ENCODE data around the gene AXIN1. TPM values are rescaled to one million over a fixed set of nuclear protein-coding genes. Genes with fewer than 3 reads are reported as not detected.

The AXIN1 gene
- total RNA-seq, 1 experiment from 2014 or later: 53.3 TPM

DNA sequence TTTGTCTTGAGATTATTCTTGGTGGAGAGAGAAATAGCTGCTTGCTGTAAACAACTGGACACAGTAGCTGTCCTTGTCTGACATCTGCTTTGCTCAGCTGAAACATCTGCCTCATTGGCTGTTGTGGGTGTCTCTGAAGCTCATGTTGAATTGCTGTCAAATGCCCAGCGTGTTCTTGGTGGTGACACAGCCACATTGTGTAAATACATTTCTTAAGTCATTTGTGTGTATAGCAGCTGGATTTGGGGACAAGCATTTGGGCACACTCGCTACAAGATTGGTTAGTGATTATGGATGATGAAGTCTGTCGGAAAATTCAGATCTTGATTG lies 112.6 kb downstream of the AXIN1 start:
- no peak overlapping the region for H3K4me3 ChIP-seq (ENCODE audit: low read depth in 2 of 2, low read length in 2 of 2)
- DNase-seq (ENCODE audit: low read depth, low spot score) (no peak), ATAC-seq (no peak)
- no peak for TF ChIP-seq SIN3A (IDR thresholded peaks at IDR 0.05; ENCODE audit: borderline replicate concordance, insufficient read depth, low read depth, low read length)
- TF ChIP-seq, protein P1, sequence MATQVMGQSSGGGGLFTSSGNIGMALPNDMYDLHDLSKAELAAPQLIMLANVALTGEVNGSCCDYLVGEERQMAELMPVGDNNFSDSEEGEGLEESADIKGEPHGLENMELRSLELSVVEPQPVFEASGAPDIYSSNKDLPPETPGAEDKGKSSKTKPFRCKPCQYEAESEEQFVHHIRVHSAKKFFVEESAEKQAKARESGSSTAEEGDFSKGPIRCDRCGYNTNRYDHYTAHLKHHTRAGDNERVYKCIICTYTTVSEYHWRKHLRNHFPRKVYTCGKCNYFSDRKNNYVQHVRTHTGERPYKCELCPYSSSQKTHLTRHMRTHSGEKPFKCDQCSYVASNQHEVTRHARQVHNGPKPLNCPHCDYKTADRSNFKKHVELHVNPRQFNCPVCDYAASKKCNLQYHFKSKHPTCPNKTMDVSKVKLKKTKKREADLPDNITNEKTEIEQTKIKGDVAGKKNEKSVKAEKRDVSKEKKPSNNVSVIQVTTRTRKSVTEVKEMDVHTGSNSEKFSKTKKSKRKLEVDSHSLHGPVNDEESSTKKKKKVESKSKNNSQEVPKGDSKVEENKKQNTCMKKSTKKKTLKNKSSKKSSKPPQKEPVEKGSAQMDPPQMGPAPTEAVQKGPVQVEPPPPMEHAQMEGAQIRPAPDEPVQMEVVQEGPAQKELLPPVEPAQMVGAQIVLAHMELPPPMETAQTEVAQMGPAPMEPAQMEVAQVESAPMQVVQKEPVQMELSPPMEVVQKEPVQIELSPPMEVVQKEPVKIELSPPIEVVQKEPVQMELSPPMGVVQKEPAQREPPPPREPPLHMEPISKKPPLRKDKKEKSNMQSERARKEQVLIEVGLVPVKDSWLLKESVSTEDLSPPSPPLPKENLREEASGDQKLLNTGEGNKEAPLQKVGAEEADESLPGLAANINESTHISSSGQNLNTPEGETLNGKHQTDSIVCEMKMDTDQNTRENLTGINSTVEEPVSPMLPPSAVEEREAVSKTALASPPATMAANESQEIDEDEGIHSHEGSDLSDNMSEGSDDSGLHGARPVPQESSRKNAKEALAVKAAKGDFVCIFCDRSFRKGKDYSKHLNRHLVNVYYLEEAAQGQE (IDR thresholded peaks at IDR 0.05; ENCODE audit: insufficient read depth in 1 of 2, low read depth in 2 of 2, low read length in 1 of 2): no peak
- TF ChIP-seq, protein P2, sequence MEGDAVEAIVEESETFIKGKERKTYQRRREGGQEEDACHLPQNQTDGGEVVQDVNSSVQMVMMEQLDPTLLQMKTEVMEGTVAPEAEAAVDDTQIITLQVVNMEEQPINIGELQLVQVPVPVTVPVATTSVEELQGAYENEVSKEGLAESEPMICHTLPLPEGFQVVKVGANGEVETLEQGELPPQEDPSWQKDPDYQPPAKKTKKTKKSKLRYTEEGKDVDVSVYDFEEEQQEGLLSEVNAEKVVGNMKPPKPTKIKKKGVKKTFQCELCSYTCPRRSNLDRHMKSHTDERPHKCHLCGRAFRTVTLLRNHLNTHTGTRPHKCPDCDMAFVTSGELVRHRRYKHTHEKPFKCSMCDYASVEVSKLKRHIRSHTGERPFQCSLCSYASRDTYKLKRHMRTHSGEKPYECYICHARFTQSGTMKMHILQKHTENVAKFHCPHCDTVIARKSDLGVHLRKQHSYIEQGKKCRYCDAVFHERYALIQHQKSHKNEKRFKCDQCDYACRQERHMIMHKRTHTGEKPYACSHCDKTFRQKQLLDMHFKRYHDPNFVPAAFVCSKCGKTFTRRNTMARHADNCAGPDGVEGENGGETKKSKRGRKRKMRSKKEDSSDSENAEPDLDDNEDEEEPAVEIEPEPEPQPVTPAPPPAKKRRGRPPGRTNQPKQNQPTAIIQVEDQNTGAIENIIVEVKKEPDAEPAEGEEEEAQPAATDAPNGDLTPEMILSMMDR (IDR thresholded peaks at IDR 0.05): no peak
- no peak for TF ChIP-seq TCF7L2 (IDR thresholded peaks at IDR 0.05; ENCODE audit: low read depth, low read length)
- TF ChIP-seq POLR2AphosphoS5 (IDR thresholded peaks at IDR 0.05; ENCODE audit: low read depth, low read length): no peak
- no peaks in the 10 kb centered on the region for H3K27me3 ChIP-seq (ENCODE audit: control insufficient read depth, insufficient read depth, low read length)
- POLR2A ChIA-PET: interaction anchor here (0.5 to 0.9 kb wide), 4 partner anchors 11 to 1037 kb away, joined by 4 to 9 read pairs (median 6); partner anchors contain the start of gene LUC7L
- in situ Hi-C loops (cut with HindIII; ENCODE audit: low pct_unique_long_range_greater_than_20kb, low sequenced_read_pairs) (no loop called here), intact Hi-C loops (cut with micrococcal nuclease; ENCODE audit: unreplicated experiment) (no loop called here)
- BruUV-seq (replicated peaks): no TSS peak
- H3K36me3 ChIP-seq (ENCODE audit: control insufficient read depth, insufficient read depth, low read length): no peaks in the 10 kb centered on the region
- peaks cover 2% of the 10 kb centered on the region; the same call in 1 of the 2 replicates for H3K4me1 ChIP-seq (ENCODE audit: control insufficient read depth, insufficient read depth, low read length)
- H3K27ac ChIP-seq (ENCODE audit: low read length): no peak overlapping the region
- CTCF ChIA-PET: interaction anchor here (0.7 kb wide), 1 partner anchor 122 kb away, joined by 4 read pairs; no protein-coding TSS in a partner anchor
- no peaks in the 10 kb centered on the region for H3K9me3 ChIP-seq (ENCODE audit: control insufficient read depth, insufficient read depth, low read depth, low read length)

Other genes starting within 250 kb of the AXIN1 start
- 69.7 TPM for gene NPRL3, start 214.1 kb downstream of the AXIN1 start, total RNA-seq (2021; ENCODE audit: unreplicated experiment)
- 1.1 TPM for gene HBZ, start 200.1 kb downstream of the AXIN1 start, total RNA-seq (2021; ENCODE audit: unreplicated experiment)
- gene HBM, start 186.7 kb downstream of the AXIN1 start, total RNA-seq (2021; ENCODE audit: unreplicated experiment): not detected
- gene HBA2, start 179.8 kb downstream of the AXIN1 start, total RNA-seq (2021; ENCODE audit: unreplicated experiment): not detected
- gene HBA1, start 176.0 kb downstream of the AXIN1 start, total RNA-seq (2021; ENCODE audit: unreplicated experiment): 4.4 TPM
- 10.4 TPM for gene HBQ1, start 172.3 kb downstream of the AXIN1 start, total RNA-seq (2021; ENCODE audit: unreplicated experiment)
- gene LUC7L, start 123.3 kb downstream of the AXIN1 start, total RNA-seq (2021; ENCODE audit: unreplicated experiment): 75.3 TPM
- gene FAM234A, start 117.9 kb downstream of the AXIN1 start, total RNA-seq (2021; ENCODE audit: unreplicated experiment): 121 TPM
- gene RGS11, start 76.8 kb downstream of the AXIN1 start, total RNA-seq (2021; ENCODE audit: unreplicated experiment): 10.2 TPM
- gene ARHGDIG, start 72.1 kb downstream of the AXIN1 start, total RNA-seq (2021; ENCODE audit: unreplicated experiment): 2.4 TPM
- gene PDIA2, start 69.6 kb downstream of the AXIN1 start, total RNA-seq (2021; ENCODE audit: unreplicated experiment): 1.1 TPM
- 140 TPM for gene MRPL28, start 17.8 kb upstream of the AXIN1 start, total RNA-seq (2021; ENCODE audit: unreplicated experiment)
- 128 TPM for gene PGAP6, start 29.3 kb upstream of the AXIN1 start, total RNA-seq (2021; ENCODE audit: unreplicated experiment)
- gene NME4, start 44.5 kb upstream of the AXIN1 start, total RNA-seq (2021; ENCODE audit: unreplicated experiment): 500 TPM
- 92.7 TPM for gene DECR2, start 49.2 kb upstream of the AXIN1 start, total RNA-seq (2021; ENCODE audit: unreplicated experiment)
- gene RAB11FIP3, start 72.9 kb upstream of the AXIN1 start, total RNA-seq (2021; ENCODE audit: unreplicated experiment): 57.3 TPM
- 78.5 TPM for gene CAPN15, start 175.0 kb upstream of the AXIN1 start, total RNA-seq (2021; ENCODE audit: unreplicated experiment)
- gene PRR35, start 207.7 kb upstream of the AXIN1 start, total RNA-seq (2021; ENCODE audit: unreplicated experiment): 2.2 TPM
- gene NHLRC4, start 214.3 kb upstream of the AXIN1 start, total RNA-seq (2021; ENCODE audit: unreplicated experiment): 4.0 TPM
- gene PIGQ, start 217.2 kb upstream of the AXIN1 start, total RNA-seq (2021; ENCODE audit: unreplicated experiment): 83.5 TPM
- gene RAB40C, start 237.3 kb upstream of the AXIN1 start, total RNA-seq (2021; ENCODE audit: unreplicated experiment): 30.7 TPM